Neural cell (in vitro differentiated cells): ENCODE measurements around the gene FNDC7.
"Not testable (repeated sequence)": the region's sequence is repeated elsewhere in the genome, so short reads cannot be mapped to it uniquely, and the experiment has no call there.

Source experiments
- EP300 ChIP-seq: fragments of 450-650 bp; conservative IDR thresholded peaks from 2 replicates; pipeline ENCODE4 v1.6.1; 2014; ENCODE audit warnings: antibody characterized with exemption, mild to moderate bottlenecking, moderate library complexity; ENCODE audit not compliant: poor library complexity, severe bottlenecking
- EZH2 ChIP-seq: fragments of 200-600, 300-800 bp; shearing (Covaris generic), sonication (generic); IDR thresholded peaks from 2 replicates; pipeline ENCODE4 v1.6.1; 2014; ENCODE audit warnings: antibody characterized with exemption, low read length, borderline replicate concordance, mild to moderate bottlenecking; ENCODE audit not compliant: insufficient read depth, poor library complexity, severe bottlenecking
- POLR2AphosphoS5 ChIP-seq: IDR thresholded peaks from 2 replicates; pipeline ENCODE4 v1.6.1; 2012
- RAD21 ChIP-seq: fragments of 450-650 bp; conservative IDR thresholded peaks from 2 replicates; pipeline ENCODE4 v1.6.1; 2014; ENCODE audit warnings: antibody characterized with exemption, mild to moderate bottlenecking, moderate library complexity
- TAF1 ChIP-seq: IDR thresholded peaks from 2 replicates; pipeline ENCODE4 v1.6.1; 2012; ENCODE audit warnings: low read depth
- TF ChIP-seq, protein P1 (sequence below): fragments of 450-650 bp; IDR thresholded peaks from 2 replicates; pipeline ENCODE4 v1.5.1; 2014; ENCODE audit warnings: antibody characterized with exemption, mild to moderate bottlenecking, moderate library complexity; ENCODE audit not compliant: poor library complexity, severe bottlenecking
- TF ChIP-seq, protein P2 (sequence below): IDR thresholded peaks from 2 replicates; pipeline ENCODE4 v1.6.1; 2012; ENCODE audit warnings: borderline replicate concordance

DNA sequence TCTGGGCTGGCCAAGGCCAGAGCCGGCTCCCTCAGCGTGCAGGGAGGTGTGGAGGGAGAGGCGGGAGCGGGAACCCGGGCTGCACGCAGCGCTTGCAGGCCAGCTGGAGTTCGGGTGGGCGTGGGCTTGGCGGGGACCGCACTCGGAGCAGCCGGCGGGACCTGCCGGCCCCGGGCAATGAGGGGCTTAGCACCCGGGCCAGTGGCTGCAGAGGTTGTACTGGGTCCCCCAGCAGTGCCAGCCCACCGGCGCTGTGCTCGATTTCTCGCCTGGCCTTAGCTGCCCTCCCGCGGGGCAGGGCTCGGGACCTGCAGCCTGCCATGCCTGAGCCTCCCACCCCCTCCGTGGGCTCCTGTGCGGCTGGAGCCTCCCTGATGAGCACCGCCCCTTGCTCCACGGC is 45.3 kb upstream of the FNDC7 start:
- TF ChIP-seq, protein P1, sequence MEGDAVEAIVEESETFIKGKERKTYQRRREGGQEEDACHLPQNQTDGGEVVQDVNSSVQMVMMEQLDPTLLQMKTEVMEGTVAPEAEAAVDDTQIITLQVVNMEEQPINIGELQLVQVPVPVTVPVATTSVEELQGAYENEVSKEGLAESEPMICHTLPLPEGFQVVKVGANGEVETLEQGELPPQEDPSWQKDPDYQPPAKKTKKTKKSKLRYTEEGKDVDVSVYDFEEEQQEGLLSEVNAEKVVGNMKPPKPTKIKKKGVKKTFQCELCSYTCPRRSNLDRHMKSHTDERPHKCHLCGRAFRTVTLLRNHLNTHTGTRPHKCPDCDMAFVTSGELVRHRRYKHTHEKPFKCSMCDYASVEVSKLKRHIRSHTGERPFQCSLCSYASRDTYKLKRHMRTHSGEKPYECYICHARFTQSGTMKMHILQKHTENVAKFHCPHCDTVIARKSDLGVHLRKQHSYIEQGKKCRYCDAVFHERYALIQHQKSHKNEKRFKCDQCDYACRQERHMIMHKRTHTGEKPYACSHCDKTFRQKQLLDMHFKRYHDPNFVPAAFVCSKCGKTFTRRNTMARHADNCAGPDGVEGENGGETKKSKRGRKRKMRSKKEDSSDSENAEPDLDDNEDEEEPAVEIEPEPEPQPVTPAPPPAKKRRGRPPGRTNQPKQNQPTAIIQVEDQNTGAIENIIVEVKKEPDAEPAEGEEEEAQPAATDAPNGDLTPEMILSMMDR, result not testable (repeated sequence)
- TF ChIP-seq EZH2, POLR2AphosphoS5, EP300, RAD21, TAF1: not testable (repeated sequence)
- TF ChIP-seq, protein P2, sequence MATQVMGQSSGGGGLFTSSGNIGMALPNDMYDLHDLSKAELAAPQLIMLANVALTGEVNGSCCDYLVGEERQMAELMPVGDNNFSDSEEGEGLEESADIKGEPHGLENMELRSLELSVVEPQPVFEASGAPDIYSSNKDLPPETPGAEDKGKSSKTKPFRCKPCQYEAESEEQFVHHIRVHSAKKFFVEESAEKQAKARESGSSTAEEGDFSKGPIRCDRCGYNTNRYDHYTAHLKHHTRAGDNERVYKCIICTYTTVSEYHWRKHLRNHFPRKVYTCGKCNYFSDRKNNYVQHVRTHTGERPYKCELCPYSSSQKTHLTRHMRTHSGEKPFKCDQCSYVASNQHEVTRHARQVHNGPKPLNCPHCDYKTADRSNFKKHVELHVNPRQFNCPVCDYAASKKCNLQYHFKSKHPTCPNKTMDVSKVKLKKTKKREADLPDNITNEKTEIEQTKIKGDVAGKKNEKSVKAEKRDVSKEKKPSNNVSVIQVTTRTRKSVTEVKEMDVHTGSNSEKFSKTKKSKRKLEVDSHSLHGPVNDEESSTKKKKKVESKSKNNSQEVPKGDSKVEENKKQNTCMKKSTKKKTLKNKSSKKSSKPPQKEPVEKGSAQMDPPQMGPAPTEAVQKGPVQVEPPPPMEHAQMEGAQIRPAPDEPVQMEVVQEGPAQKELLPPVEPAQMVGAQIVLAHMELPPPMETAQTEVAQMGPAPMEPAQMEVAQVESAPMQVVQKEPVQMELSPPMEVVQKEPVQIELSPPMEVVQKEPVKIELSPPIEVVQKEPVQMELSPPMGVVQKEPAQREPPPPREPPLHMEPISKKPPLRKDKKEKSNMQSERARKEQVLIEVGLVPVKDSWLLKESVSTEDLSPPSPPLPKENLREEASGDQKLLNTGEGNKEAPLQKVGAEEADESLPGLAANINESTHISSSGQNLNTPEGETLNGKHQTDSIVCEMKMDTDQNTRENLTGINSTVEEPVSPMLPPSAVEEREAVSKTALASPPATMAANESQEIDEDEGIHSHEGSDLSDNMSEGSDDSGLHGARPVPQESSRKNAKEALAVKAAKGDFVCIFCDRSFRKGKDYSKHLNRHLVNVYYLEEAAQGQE, result not testable (repeated sequence)
